Measurements from ENCODE around the gene CEP104. TPM values are rescaled to one million over a fixed set of nuclear protein-coding genes. Genes with fewer than 3 reads are reported as not detected.

CEP104 gene
- total RNA-seq, 1 donor from 2014 or later: 35.4 TPM

- no peak overlapping the region for H3K4me3 Mint-ChIP-seq (ENCODE audit: low read depth)
- no peak for DNase-seq (ENCODE audit: low spot score)
- no peak overlapping the region for H3K27ac Mint-ChIP-seq
- H3K9me3 Mint-ChIP-seq: no peaks in the 10 kb centered on the region
- H3K27me3 Mint-ChIP-seq (ENCODE audit: low read depth): no peaks in the 10 kb centered on the region
- intact Hi-C loops (cut with micrococcal nuclease): loop anchor here (10.0 kb wide), 1 partner anchor 130 kb away; the partner anchor contains the start of gene C1orf174
- peaks cover 5% of the 10 kb centered on the region for H3K4me1 Mint-ChIP-seq (ENCODE audit: low read depth)
- peaks cover 3% of the 10 kb centered on the region for H3K36me3 Mint-ChIP-seq (ENCODE audit: low read depth)
These were observed 82.6 kb downstream of the CEP104 start for GRCh38 chr1:3774276-3774945.

- intact Hi-C loops (cut with micrococcal nuclease): loop anchor here (2.0 to 10.0 kb wide), 2 partner anchors 23 to 131 kb away; partner anchors contain the start of genes C1orf174 and LRRC47
- Mint-ChIP-seq H3K27ac (no peak overlapping the region), H3K27me3 (ENCODE audit: low read depth) (no peaks in the 10 kb centered on the region), H3K36me3 (ENCODE audit: low read depth) (no peaks in the 10 kb centered on the region), H3K4me3 (ENCODE audit: low read depth) (no peak overlapping the region), H3K4me1 (ENCODE audit: low read depth) (peaks cover 5% of the 10 kb centered on the region), H3K9me3 (no peaks in the 10 kb centered on the region)
- no peak for DNase-seq (ENCODE audit: low spot score)
These were observed 83.3 kb downstream of the CEP104 start for GRCh38 chr1:3773572-3774275.

DNA sequence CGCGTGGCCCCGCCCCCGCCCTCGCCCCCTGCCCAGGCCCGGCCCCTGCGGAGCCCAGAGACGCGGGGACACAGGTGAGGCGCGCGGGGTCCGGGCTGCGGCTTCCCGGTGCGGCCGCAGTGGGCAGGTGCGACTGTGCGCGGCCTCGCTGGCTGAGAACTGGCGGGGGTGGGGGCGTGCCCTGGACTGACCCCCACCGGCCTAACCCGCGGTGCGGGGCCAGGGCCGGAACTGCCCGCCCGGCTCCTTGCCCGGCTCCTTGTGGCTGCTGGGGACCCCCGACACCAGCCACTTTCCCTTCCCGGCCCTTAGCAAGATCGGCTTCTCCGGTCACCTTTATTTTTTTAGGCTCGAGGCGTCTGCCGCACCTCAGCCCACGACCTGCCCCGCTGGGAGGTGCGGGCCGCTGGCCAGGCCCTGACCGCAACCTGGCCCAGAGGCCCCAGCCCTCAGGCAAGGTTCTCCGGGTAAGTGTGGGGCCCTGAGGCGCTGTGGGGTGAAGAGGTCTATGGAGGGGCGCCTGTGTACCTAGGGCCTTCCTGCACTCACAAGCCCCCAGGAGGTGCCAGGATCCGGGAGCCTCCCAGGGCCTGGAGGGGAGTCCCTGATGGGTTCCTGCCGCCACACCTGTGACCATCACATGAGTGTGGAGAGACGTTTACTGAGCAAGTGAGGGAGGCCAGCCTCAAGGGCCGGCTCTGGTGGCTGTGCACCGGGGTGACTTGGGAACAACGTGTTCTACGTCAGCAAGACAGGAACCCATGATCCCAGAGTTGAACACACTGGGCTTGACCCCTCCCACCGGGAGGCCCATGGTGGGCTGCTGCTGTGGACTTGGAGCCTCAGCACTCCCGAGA, 84.1 kb downstream of the CEP104 start, which contains the start of gene SMIM1:
Gene SMIM1 (plus strand): TSS at position 35 of the 857 bp plus-strand sequence. CDS start 2,625 bp downstream, outside the sequence.
- no peaks in the 10 kb centered on the region for H3K36me3 Mint-ChIP-seq (ENCODE audit: low read depth)
- no peak for DNase-seq (ENCODE audit: low spot score)
- intact Hi-C loops (cut with micrococcal nuclease): loop anchor here (2.0 to 10.0 kb wide), 2 partner anchors 24 to 132 kb away; partner anchors contain the start of genes C1orf174 and LRRC47
- H3K9me3 Mint-ChIP-seq: no peaks in the 10 kb centered on the region
- no peak within 1 kb of the TSS for H3K27ac Mint-ChIP-seq
- H3K4me1 Mint-ChIP-seq (ENCODE audit: low read depth): peaks cover 5% of the 10 kb centered on the region
- H3K4me3 Mint-ChIP-seq (ENCODE audit: low read depth): peak within 1 kb of the TSS; percentile 64
- no peaks in the 10 kb centered on the region for H3K27me3 Mint-ChIP-seq (ENCODE audit: low read depth)

DNA sequence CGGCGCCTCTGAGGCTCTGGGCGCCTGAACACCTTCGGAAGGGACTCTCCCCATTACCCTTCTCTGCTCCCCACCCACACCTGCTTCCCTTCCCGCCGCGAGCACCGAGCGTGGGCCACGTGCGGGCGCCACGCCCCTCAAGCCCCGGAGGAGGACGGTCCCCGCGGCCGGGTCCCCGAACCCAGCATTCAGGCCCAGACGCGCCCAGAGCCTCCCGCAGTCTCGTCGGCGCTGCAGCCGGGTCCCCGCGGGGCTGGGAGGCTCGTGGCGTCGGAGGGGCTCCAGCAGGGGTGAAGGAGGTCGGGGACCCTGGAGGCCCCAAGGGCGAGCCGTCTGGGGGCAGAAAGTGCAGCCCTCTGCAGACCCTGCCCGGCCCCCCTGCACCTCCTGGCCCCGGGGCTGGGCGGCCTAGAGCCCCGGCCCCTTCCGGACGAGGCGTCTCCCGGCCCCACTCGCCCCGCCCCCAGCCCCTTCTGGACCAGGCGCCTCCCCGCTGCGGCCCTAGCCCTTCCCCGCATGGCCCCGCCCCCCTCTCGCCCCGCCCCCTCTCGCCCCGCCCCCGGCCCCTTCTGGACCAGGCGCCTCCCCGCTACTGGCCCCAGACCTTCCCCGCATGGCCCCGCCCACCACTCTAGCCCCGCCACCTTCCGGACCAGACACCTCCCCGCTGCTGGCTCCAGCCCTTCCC, 84.8 kb downstream of the CEP104 start:
- H3K27ac Mint-ChIP-seq: no peak overlapping the region
- no peaks in the 10 kb centered on the region for H3K36me3 Mint-ChIP-seq (ENCODE audit: low read depth)
- peaks cover 5% of the 10 kb centered on the region for H3K4me1 Mint-ChIP-seq (ENCODE audit: low read depth)
- H3K27me3 Mint-ChIP-seq (ENCODE audit: low read depth): no peaks in the 10 kb centered on the region
- no peaks in the 10 kb centered on the region for H3K9me3 Mint-ChIP-seq
- peak overlapping the region; percentile 64 for H3K4me3 Mint-ChIP-seq (ENCODE audit: low read depth)
- intact Hi-C loops (cut with micrococcal nuclease): loop anchor here (2.0 to 10.0 kb wide), 2 partner anchors 25 to 133 kb away; partner anchors contain the start of genes C1orf174 and LRRC47
- peak; percentile 81 for DNase-seq (ENCODE audit: low spot score)

DNA sequence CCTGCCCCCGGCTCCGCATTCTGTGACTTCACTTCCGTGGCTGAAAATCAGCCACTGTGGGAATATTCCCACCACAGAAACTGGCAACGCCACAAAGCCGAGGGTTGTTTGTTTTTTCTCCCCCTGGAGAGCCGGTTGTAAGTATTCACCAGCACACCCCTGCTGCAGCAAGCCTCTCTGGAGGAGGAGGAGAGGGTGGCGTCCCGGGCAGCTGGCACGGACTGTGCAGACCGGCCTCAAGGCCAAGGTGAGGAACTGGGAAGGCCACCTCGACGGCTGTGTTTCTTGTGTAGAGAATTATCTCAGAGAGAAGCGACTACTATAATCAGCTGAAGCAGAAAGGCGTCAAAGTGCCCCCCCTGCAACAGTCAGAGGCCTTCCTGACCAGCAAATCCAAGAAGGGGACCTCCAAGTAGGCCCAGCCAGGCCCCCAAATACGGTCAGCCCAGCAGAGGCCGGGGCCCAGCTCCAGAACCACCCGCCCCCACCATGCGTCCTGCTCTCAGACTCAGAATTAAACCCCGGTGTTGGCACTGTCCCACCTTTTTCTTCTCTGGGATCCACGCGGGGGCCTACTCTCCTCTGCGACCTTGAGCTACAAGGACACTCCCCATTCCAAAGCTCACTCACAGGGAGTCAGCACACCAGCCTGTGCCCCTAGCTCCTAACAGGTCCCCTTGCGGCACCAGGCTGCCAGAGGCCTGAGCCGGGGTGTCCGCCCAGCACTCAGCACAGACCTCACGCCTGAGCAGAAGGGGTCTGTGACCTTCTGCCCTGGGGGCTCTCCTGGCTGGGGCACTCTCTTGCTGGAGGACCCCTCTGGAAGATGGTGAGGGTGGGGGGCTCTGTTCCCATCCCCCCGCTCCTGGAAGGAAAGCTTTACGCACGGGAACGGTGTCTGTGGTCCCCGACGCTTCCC, 85.6 kb downstream of the CEP104 start:
- Mint-ChIP-seq H3K9me3 (no peaks in the 10 kb centered on the region), H3K27ac (no peak overlapping the region), H3K4me3 (ENCODE audit: low read depth) (peak overlapping the region; percentile 64), H3K4me1 (ENCODE audit: low read depth) (peaks cover 5% of the 10 kb centered on the region), H3K27me3 (ENCODE audit: low read depth) (no peaks in the 10 kb centered on the region), H3K36me3 (ENCODE audit: low read depth) (no peaks in the 10 kb centered on the region)
- intact Hi-C loops (cut with micrococcal nuclease): loop anchor here (2.0 to 10.0 kb wide), 2 partner anchors 25 to 133 kb away; partner anchors contain the start of genes C1orf174 and LRRC47
- DNase-seq (ENCODE audit: low spot score): no peak

- no peak overlapping the region for H3K27ac Mint-ChIP-seq
- H3K27me3 Mint-ChIP-seq (ENCODE audit: low read depth): no peaks in the 10 kb centered on the region
- no peak for DNase-seq (ENCODE audit: low spot score)
- H3K4me1 Mint-ChIP-seq (ENCODE audit: low read depth): peaks cover 3% of the 10 kb centered on the region
- intact Hi-C loops (cut with micrococcal nuclease): loop anchor here (10.0 kb wide), 1 partner anchor 135 kb away; the partner anchor contains the start of gene C1orf174
- no peaks in the 10 kb centered on the region for H3K36me3 Mint-ChIP-seq (ENCODE audit: low read depth)
- peak overlapping the region; percentile 52 for H3K4me3 Mint-ChIP-seq (ENCODE audit: low read depth)
- H3K9me3 Mint-ChIP-seq: no peaks in the 10 kb centered on the region
These were observed 86.8 kb downstream of the CEP104 start for GRCh38 chr1:3770047-3770765.

DNA sequence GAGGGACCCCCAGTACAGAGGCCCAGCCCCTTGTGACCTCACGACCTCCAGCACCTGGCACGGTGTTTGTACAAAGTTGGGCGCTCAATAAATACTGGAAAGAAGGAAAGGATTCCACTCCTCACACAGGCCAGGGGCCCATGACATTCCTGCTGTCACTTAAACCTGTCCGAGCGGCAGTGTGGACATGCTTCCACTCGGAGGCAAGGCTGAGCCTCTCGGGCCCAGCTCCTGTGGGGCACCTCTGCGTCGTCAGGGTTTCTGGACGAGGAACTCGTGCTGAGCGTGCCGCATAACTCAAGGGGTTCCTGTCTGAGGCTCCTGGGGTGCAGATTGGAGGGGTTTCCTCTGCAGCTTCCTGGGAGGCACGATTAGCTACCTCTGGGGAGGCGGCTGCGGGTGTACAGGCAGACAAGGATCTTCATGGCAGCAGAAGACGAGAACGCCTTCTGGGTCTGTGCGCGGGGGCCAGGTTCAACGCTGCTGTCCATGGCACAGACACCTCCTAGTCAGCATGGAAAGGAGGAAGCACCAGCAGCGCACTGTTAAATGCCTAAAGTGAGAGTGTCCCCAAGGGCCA, 88.1 kb downstream of the CEP104 start:
- intact Hi-C loops (cut with micrococcal nuclease): no loop called here
- no peak overlapping the region for H3K4me3 Mint-ChIP-seq (ENCODE audit: low read depth)
- H3K4me1 Mint-ChIP-seq (ENCODE audit: low read depth): peaks cover 3% of the 10 kb centered on the region
- H3K27ac Mint-ChIP-seq: no peak overlapping the region
- H3K9me3 Mint-ChIP-seq: no peaks in the 10 kb centered on the region
- H3K27me3 Mint-ChIP-seq (ENCODE audit: low read depth): no peaks in the 10 kb centered on the region
- DNase-seq (ENCODE audit: low spot score): no peak
- no peaks in the 10 kb centered on the region for H3K36me3 Mint-ChIP-seq (ENCODE audit: low read depth)

DNA sequence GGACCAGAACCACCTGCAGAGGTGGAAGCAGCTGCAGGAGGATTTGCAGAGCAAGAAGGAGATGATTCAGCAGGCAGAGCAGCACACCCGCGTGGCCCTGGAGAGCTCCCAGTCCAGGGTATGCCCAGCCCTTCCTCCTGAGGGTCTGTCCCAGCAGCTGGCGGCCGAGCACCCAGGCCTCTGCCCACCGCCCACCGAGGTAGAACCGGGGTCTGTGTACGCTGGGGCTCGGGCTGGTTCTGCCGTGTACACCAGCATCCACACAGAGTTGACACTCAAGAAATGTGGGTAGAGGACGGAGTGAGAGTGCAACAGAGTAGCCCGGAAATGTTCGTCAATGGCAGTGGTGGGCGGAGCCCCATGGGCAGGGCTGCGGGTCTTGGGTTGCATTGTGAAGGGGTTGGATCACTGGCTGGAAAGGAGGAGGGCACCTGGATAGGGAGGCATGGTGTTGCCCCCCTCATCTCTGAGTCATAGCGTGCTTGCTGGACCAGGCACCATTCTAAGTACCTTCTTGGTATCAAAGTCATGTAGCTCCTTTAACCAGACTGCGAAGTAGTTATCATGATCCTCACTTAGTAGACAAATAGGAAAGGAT, 89.6 kb downstream of the CEP104 start:
- intact Hi-C loops (cut with micrococcal nuclease): no loop called here
- Mint-ChIP-seq H3K9me3 (no peaks in the 10 kb centered on the region), H3K4me3 (ENCODE audit: low read depth) (no peak overlapping the region), H3K36me3 (ENCODE audit: low read depth) (no peaks in the 10 kb centered on the region), H3K27ac (no peak overlapping the region), H3K27me3 (ENCODE audit: low read depth) (no peaks in the 10 kb centered on the region), H3K4me1 (ENCODE audit: low read depth) (peaks cover 3% of the 10 kb centered on the region)
- DNase-seq (ENCODE audit: low spot score): no peak

GRCh38 chr1:3763351-3764125, 93.5 kb downstream of the CEP104 start:
- DNase-seq (ENCODE audit: low spot score): no peak
- intact Hi-C loops (cut with micrococcal nuclease): no loop called here
- no peaks in the 10 kb centered on the region for H3K9me3 Mint-ChIP-seq
- no peak overlapping the region for H3K4me3 Mint-ChIP-seq (ENCODE audit: low read depth)
- H3K4me1 Mint-ChIP-seq (ENCODE audit: low read depth): no peaks in the 10 kb centered on the region
- H3K27me3 Mint-ChIP-seq (ENCODE audit: low read depth): peaks cover 3% of the 10 kb centered on the region
- no peaks in the 10 kb centered on the region for H3K36me3 Mint-ChIP-seq (ENCODE audit: low read depth)
- no peak overlapping the region for H3K27ac Mint-ChIP-seq

GRCh38 chr1:3762873-3763228, 94.2 kb downstream of the CEP104 start:
- no peak for DNase-seq (ENCODE audit: low spot score)
- intact Hi-C loops (cut with micrococcal nuclease): no loop called here
- H3K27me3 Mint-ChIP-seq (ENCODE audit: low read depth): peaks cover 3% of the 10 kb centered on the region
- no peaks in the 10 kb centered on the region for H3K36me3 Mint-ChIP-seq (ENCODE audit: low read depth)
- H3K27ac Mint-ChIP-seq: no peak overlapping the region
- H3K4me3 Mint-ChIP-seq (ENCODE audit: low read depth): no peak overlapping the region
- H3K9me3 Mint-ChIP-seq: no peaks in the 10 kb centered on the region
- H3K4me1 Mint-ChIP-seq (ENCODE audit: low read depth): no peaks in the 10 kb centered on the region

All from activated T-helper 2 cell treated with anti-CD3 and anti-CD28 coated beads, Interferon-gamma antibody, Interleukin-2, Interleukin-4, amounts not matched to agents 10 μg/mL and 5 μg/mL and 100 μg/mL, durations not matched to agents 14 hours and 24 hours and 36 hours (primary cell).